ENCODE measurements around the gene RBM47.
"Not testable (repeated sequence)": the region's sequence is repeated elsewhere in the genome, so short reads cannot be mapped to it uniquely, and the experiment has no call there.

RBM47 gene

GRCh38 chr4:40552536-40552935 lies 77.1 kb downstream of the RBM47 start:
- no peaks in the 10 kb centered on the region for H3K9me3 Mint-ChIP-seq
- H3K36me3 Mint-ChIP-seq (ENCODE audit: low read depth): no peaks in the 10 kb centered on the region
- H3K27ac Mint-ChIP-seq: no peak overlapping the region
- peaks cover 25% of the 10 kb centered on the region for H3K4me1 Mint-ChIP-seq
- DNase-seq (no peak), ATAC-seq (no peak)
- H3K4me3 Mint-ChIP-seq: no peak overlapping the region
- H3K27me3 Mint-ChIP-seq: no peaks in the 10 kb centered on the region

GRCh38 chr4:40551568-40552136 lies 78.0 kb downstream of the RBM47 start:
- Mint-ChIP-seq H3K4me3 (peak overlapping the region; percentile 65), H3K27ac (peak overlapping the region; percentile 36), H3K4me1 (peaks cover 25% of the 10 kb centered on the region)
- peak; percentile 14 for DNase-seq
- ATAC-seq; H3K36me3 Mint-ChIP-seq (ENCODE audit: low read depth); H3K9me3 Mint-ChIP-seq; H3K27me3 Mint-ChIP-seq: not testable (repeated sequence)

GRCh38 chr4:40550948-40551462 lies 78.7 kb downstream of the RBM47 start:
- no peaks in the 10 kb centered on the region for H3K27me3 Mint-ChIP-seq
- H3K4me1 Mint-ChIP-seq: peaks cover 25% of the 10 kb centered on the region
- peak overlapping the region; percentile 36 for H3K27ac Mint-ChIP-seq
- no peak for DNase-seq
- peak overlapping the region; percentile 65 for H3K4me3 Mint-ChIP-seq
- ATAC-seq: peak; percentile 60
- H3K36me3 Mint-ChIP-seq (ENCODE audit: low read depth): no peaks in the 10 kb centered on the region
- no peaks in the 10 kb centered on the region for H3K9me3 Mint-ChIP-seq

GRCh38 chr4:40550196-40550595 lies 79.5 kb downstream of the RBM47 start:
- DNase-seq: no peak
- H3K27me3 Mint-ChIP-seq: no peaks in the 10 kb centered on the region
- ATAC-seq: no peak
- no peak overlapping the region for H3K4me3 Mint-ChIP-seq
- no peak overlapping the region for H3K27ac Mint-ChIP-seq
- no peaks in the 10 kb centered on the region for H3K9me3 Mint-ChIP-seq
- H3K36me3 Mint-ChIP-seq (ENCODE audit: low read depth): no peaks in the 10 kb centered on the region
- peaks cover 25% of the 10 kb centered on the region for H3K4me1 Mint-ChIP-seq

GRCh38 chr4:40548256-40548655 lies 81.4 kb downstream of the RBM47 start:
- H3K27me3 Mint-ChIP-seq: no peaks in the 10 kb centered on the region
- ATAC-seq (no peak), DNase-seq (no peak)
- peaks cover 23% of the 10 kb centered on the region for H3K4me1 Mint-ChIP-seq
- no peak overlapping the region for H3K27ac Mint-ChIP-seq
- no peaks in the 10 kb centered on the region for H3K36me3 Mint-ChIP-seq (ENCODE audit: low read depth)
- no peaks in the 10 kb centered on the region for H3K9me3 Mint-ChIP-seq
- no peak overlapping the region for H3K4me3 Mint-ChIP-seq

GRCh38 chr4:40547789-40548132 lies 81.9 kb downstream of the RBM47 start:
- peaks cover 23% of the 10 kb centered on the region for H3K4me1 Mint-ChIP-seq

GRCh38 chr4:40546969-40547788 lies 82.5 kb downstream of the RBM47 start:
- H3K4me1 Mint-ChIP-seq: peaks cover 20% of the 10 kb centered on the region
- DNase-seq (no peak), ATAC-seq (no peak)
- no peaks in the 10 kb centered on the region for H3K27me3 Mint-ChIP-seq
- no peak overlapping the region for H3K4me3 Mint-ChIP-seq
- H3K9me3 Mint-ChIP-seq: no peaks in the 10 kb centered on the region
- no peak overlapping the region for H3K27ac Mint-ChIP-seq
- no peaks in the 10 kb centered on the region for H3K36me3 Mint-ChIP-seq (ENCODE audit: low read depth)

More at GRCh38 chr4:40547789-40548132, 81.9 kb downstream of the RBM47 start:
- Mint-ChIP-seq H3K36me3 (ENCODE audit: low read depth) (no peaks in the 10 kb centered on the region), H3K4me3 (no peak overlapping the region), H3K27me3 (no peaks in the 10 kb centered on the region), H3K9me3 (no peaks in the 10 kb centered on the region), H3K27ac (no peak overlapping the region)
- DNase-seq: no peak
- ATAC-seq: no peak

GRCh38 chr4:40546506-40546905 lies 83.2 kb downstream of the RBM47 start:
- no peak overlapping the region for H3K27ac Mint-ChIP-seq
- ATAC-seq (no peak), DNase-seq (no peak)
- H3K27me3 Mint-ChIP-seq: no peaks in the 10 kb centered on the region
- peaks cover 17% of the 10 kb centered on the region for H3K4me1 Mint-ChIP-seq
- H3K9me3 Mint-ChIP-seq: no peaks in the 10 kb centered on the region
- H3K36me3 Mint-ChIP-seq (ENCODE audit: low read depth): no peaks in the 10 kb centered on the region
- no peak overlapping the region for H3K4me3 Mint-ChIP-seq

- H3K4me3 Mint-ChIP-seq; H3K9me3 Mint-ChIP-seq; H3K4me1 Mint-ChIP-seq; H3K27me3 Mint-ChIP-seq; DNase-seq; H3K27ac Mint-ChIP-seq; ATAC-seq; H3K36me3 Mint-ChIP-seq (ENCODE audit: low read depth): not testable (repeated sequence)
These were observed 84.2 kb downstream of the RBM47 start for GRCh38 chr4:40545487-40545886.

- no peak overlapping the region for H3K27ac Mint-ChIP-seq
- H3K4me1 Mint-ChIP-seq: no peaks in the 10 kb centered on the region
- no peaks in the 10 kb centered on the region for H3K9me3 Mint-ChIP-seq
- H3K27me3 Mint-ChIP-seq: no peaks in the 10 kb centered on the region
- ATAC-seq: no peak
- no peaks in the 10 kb centered on the region for H3K36me3 Mint-ChIP-seq (ENCODE audit: low read depth)
- no peak overlapping the region for H3K4me3 Mint-ChIP-seq
- no peak for DNase-seq
These were observed 85.4 kb downstream of the RBM47 start for GRCh38 chr4:40544221-40544620.

- no peak overlapping the region for H3K4me3 Mint-ChIP-seq
- no peak for ATAC-seq
- H3K9me3 Mint-ChIP-seq: no peaks in the 10 kb centered on the region
- peaks cover 3% of the 10 kb centered on the region for H3K4me1 Mint-ChIP-seq
- DNase-seq: no peak
- H3K27me3 Mint-ChIP-seq: no peaks in the 10 kb centered on the region
- no peaks in the 10 kb centered on the region for H3K36me3 Mint-ChIP-seq (ENCODE audit: low read depth)
- no peak overlapping the region for H3K27ac Mint-ChIP-seq
These were observed 88.9 kb downstream of the RBM47 start for GRCh38 chr4:40540800-40541199.

- H3K27ac Mint-ChIP-seq: no peak overlapping the region
- H3K4me1 Mint-ChIP-seq: peaks cover 14% of the 10 kb centered on the region
- no peak overlapping the region for H3K4me3 Mint-ChIP-seq
- ATAC-seq (peak; percentile 40), DNase-seq (no peak)
- H3K9me3 Mint-ChIP-seq: no peaks in the 10 kb centered on the region
- H3K27me3 Mint-ChIP-seq: no peaks in the 10 kb centered on the region
- H3K36me3 Mint-ChIP-seq (ENCODE audit: low read depth): no peaks in the 10 kb centered on the region
These were observed 93.6 kb downstream of the RBM47 start for GRCh38 chr4:40536032-40536431.

GRCh38 chr4:40531636-40532023 lies 98.0 kb downstream of the RBM47 start:
- DNase-seq (no peak), ATAC-seq (peak; percentile 57)
- Mint-ChIP-seq H3K4me3 (no peak overlapping the region), H3K36me3 (ENCODE audit: low read depth) (no peaks in the 10 kb centered on the region), H3K27me3 (no peaks in the 10 kb centered on the region), H3K4me1 (peaks cover 15% of the 10 kb centered on the region), H3K9me3 (no peaks in the 10 kb centered on the region), H3K27ac (peak overlapping the region; percentile 9)

- DNase-seq: no peak
- Mint-ChIP-seq H3K4me3 (no peak overlapping the region), H3K27ac (no peak overlapping the region), H3K4me1 (peaks cover 15% of the 10 kb centered on the region), H3K27me3 (no peaks in the 10 kb centered on the region), H3K9me3 (no peaks in the 10 kb centered on the region), H3K36me3 (ENCODE audit: low read depth) (no peaks in the 10 kb centered on the region)
- peak; percentile 34 for ATAC-seq
These were observed 98.6 kb downstream of the RBM47 start for GRCh38 chr4:40530961-40531635.

- no peak for DNase-seq
- Mint-ChIP-seq H3K4me1 (peaks cover 8% of the 10 kb centered on the region), H3K27me3 (no peaks in the 10 kb centered on the region), H3K4me3 (no peak overlapping the region), H3K27ac (no peak overlapping the region), H3K36me3 (ENCODE audit: low read depth) (no peaks in the 10 kb centered on the region), H3K9me3 (no peaks in the 10 kb centered on the region)
- no peak for ATAC-seq
These were observed 102.9 kb downstream of the RBM47 start for GRCh38 chr4:40526741-40527140.

All from activated naive CD8-positive, alpha-beta T cell treated with anti-CD3 and anti-CD28 coated beads, Interleukin-2, amount 50 U/mL, for 24 hours (primary cell).